Hepatocyte (in vitro differentiated cells): ENCODE results near the gene ANKEF1. TPM values are rescaled to one million over a fixed set of nuclear protein-coding genes. Genes with fewer than 3 reads are reported as not detected.

Experiments used
- DNase-seq: peaks from one replicate; pipeline ENCODE4 v3.0.0-alpha.2; 2016; ENCODE audit warnings: low spot score
- H2AFZ ChIP-seq: fragments of 200-600 bp; sonication (generic); 2 replicates; pipeline ENCODE4 v1.6.0; 2016; ENCODE audit warnings: antibody characterized with exemption, mild to moderate bottlenecking
- H3K27ac ChIP-seq: fragments of 200-600 bp; sonication (generic); 2 replicates; pipeline ENCODE4 v1.5.1; 2016; ENCODE audit warnings: mild to moderate bottlenecking
- H3K27me3 ChIP-seq: fragments of 200-600 bp; sonication (generic); 2 replicates; pipeline ENCODE4 v1.6.1; 2016
- H3K36me3 ChIP-seq: fragments of 200-600 bp; sonication (generic); replicated peaks from 2 replicates; pipeline ENCODE4 v1.5.1; 2016; ENCODE audit warnings: low read depth; ENCODE audit not compliant: insufficient read depth
- H3K4me1 ChIP-seq: fragments of 200-600 bp; sonication (generic); 2 replicates; pipeline ENCODE4 v1.5.1; 2016; ENCODE audit warnings: mild to moderate bottlenecking, moderate library complexity; ENCODE audit not compliant: insufficient read depth
- H3K4me2 ChIP-seq: fragments of 200-600 bp; sonication (generic); 2 replicates; pipeline ENCODE4 v1.6.0; 2016
- H3K4me3 ChIP-seq: fragments of 200-600 bp; sonication (generic); 2 replicates; pipeline ENCODE4 v1.5.1; 2016; ENCODE audit warnings: mild to moderate bottlenecking
- H3K79me2 ChIP-seq: fragments of 200-600 bp; sonication (generic); 2 replicates; pipeline ENCODE4 v1.6.0; 2017; ENCODE audit warnings: mild to moderate bottlenecking
- H3K9me2 ChIP-seq: fragments of 200-600 bp; sonication (generic); replicated peaks from 2 replicates; pipeline ENCODE4 v1.6.0; 2017; ENCODE audit warnings: mild to moderate bottlenecking; ENCODE audit not compliant: insufficient read depth
- H3K9me3 ChIP-seq: fragments of 200-600 bp; sonication (generic); 2 replicates; pipeline ENCODE4 v1.5.1; 2016; ENCODE audit warnings: low read depth, mild to moderate bottlenecking
- H4K20me1 ChIP-seq: fragments of 200-600 bp; sonication (generic); 2 replicates; pipeline ENCODE4 v1.6.0; 2016; ENCODE audit warnings: mild to moderate bottlenecking; ENCODE audit not compliant: insufficient read depth, poor library complexity, severe bottlenecking
- EZH2 ChIP-seq: fragments of 200-600 bp; sonication (generic); IDR thresholded peaks from 2 replicates; pipeline ENCODE4 v1.6.1; 2016; ENCODE audit warnings: antibody characterized with exemption, mild to moderate bottlenecking, borderline replicate concordance
- EZH2phosphoT487 ChIP-seq: fragments of 200-600 bp; sonication (generic); IDR thresholded peaks from one replicate; pipeline ENCODE4 v1.6.1; 2018; ENCODE audit warnings: antibody characterized with exemption, mild to moderate bottlenecking, low read depth, moderate library complexity; ENCODE audit not compliant: unreplicated experiment, severe bottlenecking
- WGBS: methylation state at CpG from one replicate; pipeline ENCODE4 v1.1.6; 2016; ENCODE audit warnings: low lambda C conversion rate; ENCODE audit errors: missing lambda C conversion rate; 5-methylcytosine and 5-hydroxymethylcytosine counted together
- polyA plus RNA-seq: library from polyadenylated mRNA; unstranded; fragments of >200 nt; fragmentation: Nextera tagmentation; extraction: Ambion mirVana; gene quantifications from 2 replicates; pipeline ENCODE4 v1.2.1, GENCODE V29; 2016
- total RNA-seq: library from RNA; depleted of rRNA; stranded (reverse); fragments of >200 nt; gene quantifications from 2 replicates; pipeline ENCODE4 v1.2.3, GENCODE V29; 2014
- TF ChIP-seq, protein P1 (sequence below): fragments of 200-600 bp; sonication (generic); IDR thresholded peaks from 2 replicates; pipeline ENCODE4 v1.5.1; 2016; ENCODE audit warnings: antibody characterized with exemption, mild to moderate bottlenecking; ENCODE audit not compliant: poor library complexity

ANKEF1 gene
- total and polyA plus RNA-seq, 2 experiments from 2014 or later, result 1.2 to 4.7 TPM

- Histone ChIP-seq H3K27me3 (no peaks in the 10 kb centered on the region), H2AFZ (no peak overlapping the region), H3K4me2 (no peak overlapping the region), H3K4me1 (no peaks in the 10 kb centered on the region), H3K4me3 (no peak overlapping the region), H3K79me2 (no peaks in the 10 kb centered on the region), H3K9me2 (no peaks in the 10 kb centered on the region), H4K20me1 (no peaks in the 10 kb centered on the region), H3K27ac (no peak overlapping the region), H3K36me3 (no peaks in the 10 kb centered on the region), H3K9me3 (no peaks in the 10 kb centered on the region)
- 76% methylated on average over 5 of the region's 5 CpGs for WGBS
- DNase-seq, result no peak
- TF ChIP-seq, protein P1, sequence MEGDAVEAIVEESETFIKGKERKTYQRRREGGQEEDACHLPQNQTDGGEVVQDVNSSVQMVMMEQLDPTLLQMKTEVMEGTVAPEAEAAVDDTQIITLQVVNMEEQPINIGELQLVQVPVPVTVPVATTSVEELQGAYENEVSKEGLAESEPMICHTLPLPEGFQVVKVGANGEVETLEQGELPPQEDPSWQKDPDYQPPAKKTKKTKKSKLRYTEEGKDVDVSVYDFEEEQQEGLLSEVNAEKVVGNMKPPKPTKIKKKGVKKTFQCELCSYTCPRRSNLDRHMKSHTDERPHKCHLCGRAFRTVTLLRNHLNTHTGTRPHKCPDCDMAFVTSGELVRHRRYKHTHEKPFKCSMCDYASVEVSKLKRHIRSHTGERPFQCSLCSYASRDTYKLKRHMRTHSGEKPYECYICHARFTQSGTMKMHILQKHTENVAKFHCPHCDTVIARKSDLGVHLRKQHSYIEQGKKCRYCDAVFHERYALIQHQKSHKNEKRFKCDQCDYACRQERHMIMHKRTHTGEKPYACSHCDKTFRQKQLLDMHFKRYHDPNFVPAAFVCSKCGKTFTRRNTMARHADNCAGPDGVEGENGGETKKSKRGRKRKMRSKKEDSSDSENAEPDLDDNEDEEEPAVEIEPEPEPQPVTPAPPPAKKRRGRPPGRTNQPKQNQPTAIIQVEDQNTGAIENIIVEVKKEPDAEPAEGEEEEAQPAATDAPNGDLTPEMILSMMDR, result no peak
These were observed 41.6 kb downstream of the ANKEF1 start for GRCh38 chr20:10076126-10077080.

GRCh38 chr20:10077081-10077471 lies 42.3 kb downstream of the ANKEF1 start:
- Histone ChIP-seq H2AFZ (no peak overlapping the region), H3K27ac (no peak overlapping the region), H3K4me2 (no peak overlapping the region), H3K36me3 (no peaks in the 10 kb centered on the region), H3K27me3 (no peaks in the 10 kb centered on the region), H3K79me2 (no peaks in the 10 kb centered on the region), H3K9me3 (no peaks in the 10 kb centered on the region), H3K9me2 (no peaks in the 10 kb centered on the region), H3K4me3 (no peak overlapping the region), H4K20me1 (no peaks in the 10 kb centered on the region), H3K4me1 (no peaks in the 10 kb centered on the region)
- DNase-seq, result peak; percentile 23
- WGBS, result 34% methylated on average over 4 of the region's 4 CpGs
- TF ChIP-seq, protein P1, result peak; percentile 31
- no peak for TF ChIP-seq EZH2
- TF ChIP-seq EZH2phosphoT487, result no peak

GRCh38 chr20:10077886-10078285 lies 43.1 kb downstream of the ANKEF1 start:
- Histone ChIP-seq H3K4me2 (no peak overlapping the region), H3K9me3 (no peaks in the 10 kb centered on the region), H2AFZ (no peak overlapping the region), H3K9me2 (no peaks in the 10 kb centered on the region), H3K27me3 (no peaks in the 10 kb centered on the region), H3K36me3 (no peaks in the 10 kb centered on the region), H3K4me3 (no peak overlapping the region), H3K27ac (no peak overlapping the region), H4K20me1 (no peaks in the 10 kb centered on the region), H3K79me2 (no peaks in the 10 kb centered on the region), H3K4me1 (no peaks in the 10 kb centered on the region)
- TF ChIP-seq EZH2 (no peak), EZH2phosphoT487 (no peak)
- TF ChIP-seq, protein P1, result no peak
- no peak for DNase-seq
- 87% methylated on average over 2 of the region's 2 CpGs for WGBS
